Kasumi-1 (cell line): Measurements from ENCODE around the gene CYBC1.
"Not testable (repeated sequence)": the region's sequence is repeated elsewhere in the genome, so short reads cannot be mapped to it uniquely, and the experiment has no call there.

Source experiments
- DNase-seq, 2 experiments: peaks; one replicate each; lab custom pipeline; 2025; lab: John Stamatoyannopoulos, UW

The CYBC1 gene

GRCh38 chr17:82434216-82434565 lies 16.4 kb downstream of the CYBC1 start:
- no peak for DNase-seq

- DNase-seq = no peak
Measured at GRCh38 chr17:82433560-82434215, 16.9 kb downstream of the CYBC1 start.

- DNase-seq = no peak
Measured at GRCh38 chr17:82432017-82432416, 18.5 kb downstream of the CYBC1 start.

GRCh38 chr17:82429824-82430223 lies 20.7 kb downstream of the CYBC1 start:
- DNase-seq = no peak

- no peak for DNase-seq
Measured at GRCh38 chr17:82428546-82428945, 22.0 kb downstream of the CYBC1 start.

- DNase-seq = no peak
Measured at GRCh38 chr17:82424863-82425159, 25.7 kb downstream of the CYBC1 start.

- peak; percentile 83 to 84 for DNase-seq
Measured at GRCh38 chr17:82424001-82424862, 26.3 kb downstream of the CYBC1 start.

GRCh38 chr17:82419540-82419939 lies 31.0 kb downstream of the CYBC1 start:
- peak; percentile 17 to 22 for DNase-seq

- DNase-seq = peak; percentile 76 to 82
Measured at GRCh38 chr17:82418001-82418986, 32.3 kb downstream of the CYBC1 start, which contains the start of the genes HEXD and OGFOD3. Gene HEXD, plus strand, starts transcription at chr17:82418347. Its CDS starts 1,453 bp downstream, at chr17:82419800. Gene OGFOD3, minus strand, starts transcription at chr17:82418586. Its CDS starts 101 bp downstream, at chr17:82418485.

- peak; percentile 32 to 34 for DNase-seq
Measured at GRCh38 chr17:82416771-82417170, 33.8 kb downstream of the CYBC1 start.

GRCh38 chr17:82416264-82416663 lies 34.3 kb downstream of the CYBC1 start:
- no peak for DNase-seq

GRCh38 chr17:82415786-82416185 lies 34.8 kb downstream of the CYBC1 start:
- no peak for DNase-seq

- DNase-seq = no peak
Measured at GRCh38 chr17:82415336-82415735, 35.2 kb downstream of the CYBC1 start.

- peak; percentile 81 to 87 for DNase-seq
Measured at GRCh38 chr17:82414548-82415281, 35.8 kb downstream of the CYBC1 start.

GRCh38 chr17:82412535-82413520 lies 37.7 kb downstream of the CYBC1 start:
- no peak for DNase-seq

GRCh38 chr17:82412081-82412480 lies 38.5 kb downstream of the CYBC1 start:
- DNase-seq = not testable (repeated sequence)

GRCh38 chr17:82411396-82412053 lies 39.0 kb downstream of the CYBC1 start:
- DNase-seq = no peak

- no peak for DNase-seq
Measured at GRCh38 chr17:82410014-82410716, 40.4 kb downstream of the CYBC1 start.

- DNase-seq = no peak
Measured at GRCh38 chr17:82408938-82409318, 41.6 kb downstream of the CYBC1 start.
